ENCODE results near the gene SPRY2. TPM values are rescaled to one million over a fixed set of nuclear protein-coding genes. Genes with fewer than 3 reads are reported as not detected.

Gene SPRY2
- total and polyA plus RNA-seq, 2 of the 8 experiments (the other 6 are each of a cell fraction or from before 2014, with no cell fraction given) = 37.7 to 37.9 TPM

DNA sequence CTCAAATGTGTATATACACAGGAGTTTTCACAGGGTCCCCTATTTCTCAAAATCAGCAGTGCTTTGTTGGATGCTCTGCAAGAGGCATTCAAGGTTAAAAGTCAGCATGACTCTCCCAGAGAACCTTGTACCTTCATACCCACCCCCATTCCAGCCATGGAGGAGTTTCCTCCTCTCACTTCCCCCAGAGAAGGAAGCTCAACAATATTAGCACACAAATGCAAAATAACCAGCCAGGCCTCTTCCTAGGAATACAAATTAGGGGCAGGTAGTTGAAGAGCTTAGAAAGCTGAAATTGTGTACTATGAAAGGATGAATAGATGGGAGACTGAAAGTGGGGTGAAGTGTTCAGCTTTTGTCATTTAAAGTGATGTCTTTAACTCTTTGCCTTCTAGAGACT lies 43.8 kb downstream of the SPRY2 start (continued):
- TF ChIP-seq, protein P1, sequence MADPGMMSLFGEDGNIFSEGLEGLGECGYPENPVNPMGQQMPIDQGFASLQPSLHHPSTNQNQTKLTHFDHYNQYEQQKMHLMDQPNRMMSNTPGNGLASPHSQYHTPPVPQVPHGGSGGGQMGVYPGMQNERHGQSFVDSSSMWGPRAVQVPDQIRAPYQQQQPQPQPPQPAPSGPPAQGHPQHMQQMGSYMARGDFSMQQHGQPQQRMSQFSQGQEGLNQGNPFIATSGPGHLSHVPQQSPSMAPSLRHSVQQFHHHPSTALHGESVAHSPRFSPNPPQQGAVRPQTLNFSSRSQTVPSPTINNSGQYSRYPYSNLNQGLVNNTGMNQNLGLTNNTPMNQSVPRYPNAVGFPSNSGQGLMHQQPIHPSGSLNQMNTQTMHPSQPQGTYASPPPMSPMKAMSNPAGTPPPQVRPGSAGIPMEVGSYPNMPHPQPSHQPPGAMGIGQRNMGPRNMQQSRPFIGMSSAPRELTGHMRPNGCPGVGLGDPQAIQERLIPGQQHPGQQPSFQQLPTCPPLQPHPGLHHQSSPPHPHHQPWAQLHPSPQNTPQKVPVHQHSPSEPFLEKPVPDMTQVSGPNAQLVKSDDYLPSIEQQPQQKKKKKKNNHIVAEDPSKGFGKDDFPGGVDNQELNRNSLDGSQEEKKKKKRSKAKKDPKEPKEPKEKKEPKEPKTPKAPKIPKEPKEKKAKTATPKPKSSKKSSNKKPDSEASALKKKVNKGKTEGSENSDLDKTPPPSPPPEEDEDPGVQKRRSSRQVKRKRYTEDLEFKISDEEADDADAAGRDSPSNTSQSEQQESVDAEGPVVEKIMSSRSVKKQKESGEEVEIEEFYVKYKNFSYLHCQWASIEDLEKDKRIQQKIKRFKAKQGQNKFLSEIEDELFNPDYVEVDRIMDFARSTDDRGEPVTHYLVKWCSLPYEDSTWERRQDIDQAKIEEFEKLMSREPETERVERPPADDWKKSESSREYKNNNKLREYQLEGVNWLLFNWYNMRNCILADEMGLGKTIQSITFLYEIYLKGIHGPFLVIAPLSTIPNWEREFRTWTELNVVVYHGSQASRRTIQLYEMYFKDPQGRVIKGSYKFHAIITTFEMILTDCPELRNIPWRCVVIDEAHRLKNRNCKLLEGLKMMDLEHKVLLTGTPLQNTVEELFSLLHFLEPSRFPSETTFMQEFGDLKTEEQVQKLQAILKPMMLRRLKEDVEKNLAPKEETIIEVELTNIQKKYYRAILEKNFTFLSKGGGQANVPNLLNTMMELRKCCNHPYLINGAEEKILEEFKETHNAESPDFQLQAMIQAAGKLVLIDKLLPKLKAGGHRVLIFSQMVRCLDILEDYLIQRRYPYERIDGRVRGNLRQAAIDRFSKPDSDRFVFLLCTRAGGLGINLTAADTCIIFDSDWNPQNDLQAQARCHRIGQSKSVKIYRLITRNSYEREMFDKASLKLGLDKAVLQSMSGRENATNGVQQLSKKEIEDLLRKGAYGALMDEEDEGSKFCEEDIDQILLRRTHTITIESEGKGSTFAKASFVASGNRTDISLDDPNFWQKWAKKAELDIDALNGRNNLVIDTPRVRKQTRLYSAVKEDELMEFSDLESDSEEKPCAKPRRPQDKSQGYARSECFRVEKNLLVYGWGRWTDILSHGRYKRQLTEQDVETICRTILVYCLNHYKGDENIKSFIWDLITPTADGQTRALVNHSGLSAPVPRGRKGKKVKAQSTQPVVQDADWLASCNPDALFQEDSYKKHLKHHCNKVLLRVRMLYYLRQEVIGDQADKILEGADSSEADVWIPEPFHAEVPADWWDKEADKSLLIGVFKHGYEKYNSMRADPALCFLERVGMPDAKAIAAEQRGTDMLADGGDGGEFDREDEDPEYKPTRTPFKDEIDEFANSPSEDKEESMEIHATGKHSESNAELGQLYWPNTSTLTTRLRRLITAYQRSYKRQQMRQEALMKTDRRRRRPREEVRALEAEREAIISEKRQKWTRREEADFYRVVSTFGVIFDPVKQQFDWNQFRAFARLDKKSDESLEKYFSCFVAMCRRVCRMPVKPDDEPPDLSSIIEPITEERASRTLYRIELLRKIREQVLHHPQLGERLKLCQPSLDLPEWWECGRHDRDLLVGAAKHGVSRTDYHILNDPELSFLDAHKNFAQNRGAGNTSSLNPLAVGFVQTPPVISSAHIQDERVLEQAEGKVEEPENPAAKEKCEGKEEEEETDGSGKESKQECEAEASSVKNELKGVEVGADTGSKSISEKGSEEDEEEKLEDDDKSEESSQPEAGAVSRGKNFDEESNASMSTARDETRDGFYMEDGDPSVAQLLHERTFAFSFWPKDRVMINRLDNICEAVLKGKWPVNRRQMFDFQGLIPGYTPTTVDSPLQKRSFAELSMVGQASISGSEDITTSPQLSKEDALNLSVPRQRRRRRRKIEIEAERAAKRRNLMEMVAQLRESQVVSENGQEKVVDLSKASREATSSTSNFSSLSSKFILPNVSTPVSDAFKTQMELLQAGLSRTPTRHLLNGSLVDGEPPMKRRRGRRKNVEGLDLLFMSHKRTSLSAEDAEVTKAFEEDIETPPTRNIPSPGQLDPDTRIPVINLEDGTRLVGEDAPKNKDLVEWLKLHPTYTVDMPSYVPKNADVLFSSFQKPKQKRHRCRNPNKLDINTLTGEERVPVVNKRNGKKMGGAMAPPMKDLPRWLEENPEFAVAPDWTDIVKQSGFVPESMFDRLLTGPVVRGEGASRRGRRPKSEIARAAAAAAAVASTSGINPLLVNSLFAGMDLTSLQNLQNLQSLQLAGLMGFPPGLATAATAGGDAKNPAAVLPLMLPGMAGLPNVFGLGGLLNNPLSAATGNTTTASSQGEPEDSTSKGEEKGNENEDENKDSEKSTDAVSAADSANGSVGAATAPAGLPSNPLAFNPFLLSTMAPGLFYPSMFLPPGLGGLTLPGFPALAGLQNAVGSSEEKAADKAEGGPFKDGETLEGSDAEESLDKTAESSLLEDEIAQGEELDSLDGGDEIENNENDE (IDR thresholded peaks at IDR 0.05; ENCODE audit: insufficient replicate concordance, low read length) = peak; percentile 92

Data from H1 (cell line).